NCI-H2081 (cell line): ENCODE data around the gene HDHD3.

Experiments used
- DNase-seq, 2 experiments: peaks; one replicate each; lab custom pipeline; 2025; lab: John Stamatoyannopoulos, UW

HDHD3 gene

DNA sequence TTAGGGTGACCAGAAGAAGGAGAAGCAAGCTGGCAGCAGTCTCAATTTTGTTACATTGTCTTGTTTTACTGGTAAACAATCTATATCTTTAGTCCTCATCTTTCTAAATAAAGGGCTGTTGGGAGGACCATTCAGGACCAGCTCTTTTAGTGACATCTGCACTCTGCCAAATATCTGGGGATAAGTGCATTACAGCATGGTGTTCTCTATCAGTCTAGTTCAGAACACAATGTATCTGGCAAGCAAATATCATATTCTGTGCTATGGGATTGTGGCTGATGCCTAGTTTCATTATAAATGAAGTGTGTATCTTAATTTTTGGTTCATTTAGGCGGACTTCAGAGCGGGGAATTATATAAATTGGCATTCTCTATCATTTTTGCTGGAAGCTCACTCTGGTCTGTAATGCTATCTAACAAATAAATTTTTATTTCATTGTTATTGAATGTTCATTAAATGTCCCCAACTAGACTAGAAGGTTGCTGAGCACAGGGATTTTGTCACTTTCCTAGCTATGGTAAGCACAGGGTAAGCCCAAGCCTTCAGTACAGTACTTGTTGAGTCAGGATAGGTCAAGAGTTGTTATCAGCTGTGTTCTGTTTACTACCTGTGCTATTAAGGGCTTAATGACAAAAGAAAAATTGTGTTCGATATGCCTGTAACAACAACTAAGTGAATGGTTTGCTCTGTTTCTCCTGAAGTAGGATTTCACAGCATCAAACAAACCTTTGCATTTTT lies 48.6 kb downstream of the HDHD3 start:
- DNase-seq: no peak

- no peak for DNase-seq
These were observed 50.6 kb downstream of the HDHD3 start for GRCh38 chr9:113326230-113326629.
